ENCODE data around the gene PPP2R2C. TPM values are rescaled to one million over a fixed set of nuclear protein-coding genes. Genes with fewer than 3 reads are reported as not detected.

The PPP2R2C gene
- total and polyA plus RNA-seq, 2 donors = 5.4 to 6.4 TPM

DNA sequence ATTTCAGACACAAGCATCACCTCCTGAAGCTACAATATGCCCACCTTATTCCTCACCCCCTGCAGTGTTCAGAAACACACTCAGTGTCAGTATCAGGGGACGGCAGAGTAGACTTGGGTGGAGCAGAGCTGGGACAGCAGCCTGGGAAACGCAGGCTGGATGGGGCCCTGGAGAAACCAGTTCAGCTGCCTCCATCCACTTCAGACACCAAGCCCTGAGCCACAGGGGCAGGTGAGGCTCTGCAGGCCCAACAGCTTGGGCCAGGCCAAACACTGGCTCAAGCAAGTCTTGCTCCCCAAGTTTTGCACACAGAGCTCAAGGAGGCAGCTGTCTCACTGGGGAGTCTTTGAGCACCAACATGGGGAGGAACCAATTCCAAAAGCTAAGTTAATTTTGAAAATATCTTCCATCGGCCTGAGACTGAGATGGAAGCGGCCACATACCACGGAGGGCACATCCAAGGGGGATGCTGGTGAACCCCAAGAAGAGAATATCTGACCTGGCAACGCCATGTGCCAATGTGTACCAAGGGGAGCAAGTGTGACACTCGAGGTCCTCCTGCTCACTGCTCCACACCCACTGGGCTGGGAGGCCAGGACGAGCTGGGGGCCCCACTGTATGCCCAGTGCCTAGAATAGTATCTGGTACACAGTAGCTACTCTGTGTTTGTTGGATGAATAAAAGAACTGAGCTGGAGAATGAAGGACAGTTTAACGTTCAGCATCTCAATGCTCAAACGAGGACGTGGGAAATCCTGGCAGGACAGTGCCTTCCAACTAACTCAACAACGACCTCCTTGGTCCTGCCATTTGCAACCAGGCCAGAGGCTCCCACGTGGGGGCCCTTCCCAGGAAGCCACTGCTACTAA, 45.6 kb downstream of the PPP2R2C start:
- H3K27me3 ChIP-seq (ENCODE audit: control insufficient read depth in 2 of 2, insufficient read depth in 1 of 2, low read length in 1 of 2) = no peaks in the 10 kb centered on the region
- no peak overlapping the region for H3K27ac ChIP-seq (ENCODE audit: low read depth in 1 of 2, low read length in 1 of 2)
- H3K36me3 ChIP-seq (ENCODE audit: control insufficient read depth in 2 of 2, insufficient read depth in 2 of 2, low read length in 1 of 2) = no peaks in the 10 kb centered on the region
- H3K4me3 ChIP-seq (ENCODE audit: low read length in 2 of 2) = no peak overlapping the region
- no peaks in the 10 kb centered on the region for H3K9me3 ChIP-seq (ENCODE audit: control insufficient read depth in 2 of 2, insufficient read depth in 1 of 2, low read length in 1 of 2)
- 74% methylated on average over 13 of the region's 13 CpGs for WGBS
- H3K4me1 ChIP-seq (ENCODE audit: control insufficient read depth in 2 of 2, insufficient read depth in 2 of 2, low read length in 2 of 2) = no peaks in the 10 kb centered on the region
- no peak for DNase-seq (ENCODE audit: low read depth in 6 of 9, low spot score in 9 of 9)

DNA sequence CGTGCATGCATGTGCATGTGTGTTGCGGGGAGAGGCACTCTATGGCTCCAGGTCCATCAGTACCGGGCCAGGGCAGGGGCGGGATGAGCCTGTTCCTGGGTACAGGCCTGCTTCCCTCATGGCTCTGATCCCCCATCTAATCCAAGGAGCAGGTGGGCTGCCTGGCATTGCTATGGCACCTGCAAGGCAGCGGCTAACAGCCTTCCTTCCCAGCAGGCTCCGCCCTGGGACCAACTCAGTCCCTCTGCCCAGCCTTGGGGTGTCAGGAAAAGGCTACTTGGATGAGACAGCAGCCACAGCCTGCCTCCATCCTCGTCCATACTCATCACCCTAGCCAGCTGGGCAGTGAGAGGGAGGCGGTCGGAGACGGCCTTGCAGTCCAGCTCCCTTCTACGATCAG, 46.5 kb downstream of the PPP2R2C start:
- Histone ChIP-seq H3K27ac (ENCODE audit: low read depth in 1 of 2, low read length in 1 of 2) (no peak overlapping the region), H3K27me3 (ENCODE audit: control insufficient read depth in 2 of 2, insufficient read depth in 1 of 2, low read length in 1 of 2) (no peaks in the 10 kb centered on the region), H3K4me3 (ENCODE audit: low read length in 2 of 2) (no peak overlapping the region), H3K4me1 (ENCODE audit: control insufficient read depth in 2 of 2, insufficient read depth in 2 of 2, low read length in 2 of 2) (no peaks in the 10 kb centered on the region), H3K9me3 (ENCODE audit: control insufficient read depth in 2 of 2, insufficient read depth in 1 of 2, low read length in 1 of 2) (no peaks in the 10 kb centered on the region), H3K36me3 (ENCODE audit: control insufficient read depth in 2 of 2, insufficient read depth in 2 of 2, low read length in 1 of 2) (no peaks in the 10 kb centered on the region)
- no peak for DNase-seq (ENCODE audit: low read depth in 6 of 9, low spot score in 9 of 9)
- WGBS = 87% methylated on average over 11 of the region's 11 CpGs

DNA sequence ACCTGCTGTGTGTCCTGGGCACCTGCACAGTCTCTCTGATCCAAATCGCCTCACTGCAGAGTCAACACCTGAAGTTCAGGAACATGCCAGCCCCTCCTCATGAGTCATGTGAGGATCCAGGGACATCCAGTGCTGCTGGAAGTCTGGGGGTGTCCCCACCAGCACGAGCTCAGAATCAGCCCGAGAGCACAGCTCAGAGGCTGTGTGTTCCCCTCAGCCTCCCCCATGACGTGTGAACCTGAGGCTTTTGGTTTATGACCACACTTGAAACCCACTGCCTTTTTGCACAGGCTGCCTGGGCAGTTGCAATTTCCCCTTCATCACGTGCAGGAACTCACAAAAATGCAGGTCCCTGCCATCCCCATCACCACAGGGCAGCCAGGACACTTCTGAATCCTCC, 47.1 kb downstream of the PPP2R2C start:
- no peak overlapping the region for H3K27ac ChIP-seq (ENCODE audit: low read depth in 1 of 2, low read length in 1 of 2)
- no peaks in the 10 kb centered on the region for H3K27me3 ChIP-seq (ENCODE audit: control insufficient read depth in 2 of 2, insufficient read depth in 1 of 2, low read length in 1 of 2)
- no peaks in the 10 kb centered on the region for H3K36me3 ChIP-seq (ENCODE audit: control insufficient read depth in 2 of 2, insufficient read depth in 2 of 2, low read length in 1 of 2)
- DNase-seq (ENCODE audit: low read depth in 6 of 9, low spot score in 9 of 9) = no peak
- 56% methylated on average over 5 of the region's 5 CpGs for WGBS
- no peaks in the 10 kb centered on the region for H3K4me1 ChIP-seq (ENCODE audit: control insufficient read depth in 2 of 2, insufficient read depth in 2 of 2, low read length in 2 of 2)
- no peaks in the 10 kb centered on the region for H3K9me3 ChIP-seq (ENCODE audit: control insufficient read depth in 2 of 2, insufficient read depth in 1 of 2, low read length in 1 of 2)
- no peak overlapping the region for H3K4me3 ChIP-seq (ENCODE audit: low read length in 2 of 2)

DNA sequence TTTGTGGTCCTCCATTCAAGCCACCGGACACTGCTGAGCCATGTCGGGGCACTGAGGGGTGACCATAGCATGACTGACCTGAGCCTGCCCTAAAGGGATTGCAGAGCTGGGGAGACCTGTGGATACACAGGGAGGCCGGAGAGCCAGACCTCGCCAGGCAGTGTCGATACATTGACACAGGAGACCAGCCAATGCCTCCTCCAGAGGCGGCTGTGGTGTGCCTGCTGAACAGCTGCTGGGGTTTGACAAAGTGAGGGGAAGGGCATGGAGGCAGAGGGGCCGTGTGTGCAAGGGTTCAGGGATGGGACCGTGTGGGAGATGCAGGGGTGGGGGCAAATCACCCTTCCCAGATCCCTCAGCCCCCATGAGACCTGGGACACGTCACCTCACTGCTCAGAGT, 48.0 kb downstream of the PPP2R2C start:
- no peaks in the 10 kb centered on the region for H3K9me3 ChIP-seq (ENCODE audit: control insufficient read depth in 2 of 2, insufficient read depth in 1 of 2, low read length in 1 of 2)
- H3K27me3 ChIP-seq (ENCODE audit: control insufficient read depth in 2 of 2, insufficient read depth in 1 of 2, low read length in 1 of 2) = no peaks in the 10 kb centered on the region
- no peaks in the 10 kb centered on the region for H3K36me3 ChIP-seq (ENCODE audit: control insufficient read depth in 2 of 2, insufficient read depth in 2 of 2, low read length in 1 of 2)
- no peak overlapping the region for H3K27ac ChIP-seq (ENCODE audit: low read depth in 1 of 2, low read length in 1 of 2)
- no peak for DNase-seq (ENCODE audit: low read depth in 6 of 9, low spot score in 9 of 9)
- no peak overlapping the region for H3K4me3 ChIP-seq (ENCODE audit: low read length in 2 of 2)
- 83% methylated on average over 9 of the region's 9 CpGs for WGBS
- H3K4me1 ChIP-seq (ENCODE audit: control insufficient read depth in 2 of 2, insufficient read depth in 2 of 2, low read length in 2 of 2) = no peaks in the 10 kb centered on the region

DNA sequence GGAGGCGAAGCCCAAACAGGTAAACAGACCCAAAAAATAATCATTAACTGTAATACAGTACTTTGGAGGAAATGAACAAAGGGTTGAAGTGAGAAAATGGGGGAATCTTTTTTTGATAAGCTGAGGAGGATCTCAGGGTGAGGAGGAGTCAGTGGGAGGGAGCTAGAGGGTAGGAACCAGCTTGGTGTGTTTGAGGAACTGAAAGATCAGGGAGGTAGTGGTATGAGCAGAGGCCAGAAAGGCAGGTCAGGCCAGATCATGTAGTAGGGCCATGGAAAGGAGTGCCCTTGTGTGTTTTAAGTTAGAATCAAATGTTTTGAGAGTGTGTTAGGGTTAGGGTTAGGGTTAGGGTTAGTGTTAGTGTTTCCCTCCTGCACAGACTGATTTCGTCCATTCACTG, 48.8 kb downstream of the PPP2R2C start:
- Histone ChIP-seq H3K27ac (ENCODE audit: low read depth in 1 of 2, low read length in 1 of 2) (no peak overlapping the region), H3K36me3 (ENCODE audit: control insufficient read depth in 2 of 2, insufficient read depth in 2 of 2, low read length in 1 of 2) (no peaks in the 10 kb centered on the region), H3K27me3 (ENCODE audit: control insufficient read depth in 2 of 2, insufficient read depth in 1 of 2, low read length in 1 of 2) (no peaks in the 10 kb centered on the region), H3K4me3 (ENCODE audit: low read length in 2 of 2) (no peak overlapping the region), H3K4me1 (ENCODE audit: control insufficient read depth in 2 of 2, insufficient read depth in 2 of 2, low read length in 2 of 2) (no peaks in the 10 kb centered on the region), H3K9me3 (ENCODE audit: control insufficient read depth in 2 of 2, insufficient read depth in 1 of 2, low read length in 1 of 2) (no peaks in the 10 kb centered on the region)
- 89% methylated on average over 2 of the region's 2 CpGs for WGBS
- DNase-seq (ENCODE audit: low read depth in 6 of 9, low spot score in 9 of 9) = no peak

DNA sequence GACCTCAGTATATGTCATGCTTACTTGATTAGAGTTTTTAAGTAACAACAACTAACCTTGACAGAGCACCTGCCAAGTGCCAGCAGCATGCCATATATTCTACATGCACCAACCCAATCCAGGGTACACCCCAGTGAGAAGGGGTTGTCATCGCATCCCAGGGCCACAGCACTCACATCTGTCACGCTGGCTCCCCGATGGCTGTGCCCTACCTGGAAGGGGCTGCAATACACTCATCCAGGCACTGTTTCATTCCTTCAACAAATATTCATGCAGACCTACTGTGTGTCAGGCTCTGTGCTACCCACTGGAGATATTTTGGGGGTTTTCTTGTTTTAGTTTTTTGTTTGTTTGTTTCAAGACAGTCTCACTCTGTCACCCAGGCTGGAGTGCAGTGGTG, 49.5 kb downstream of the PPP2R2C start:
- WGBS = 95% methylated on average over 3 of the region's 3 CpGs
- Histone ChIP-seq H3K4me1 (ENCODE audit: control insufficient read depth in 2 of 2, insufficient read depth in 2 of 2, low read length in 2 of 2) (no peaks in the 10 kb centered on the region), H3K27me3 (ENCODE audit: control insufficient read depth in 2 of 2, insufficient read depth in 1 of 2, low read length in 1 of 2) (no peaks in the 10 kb centered on the region), H3K9me3 (ENCODE audit: control insufficient read depth in 2 of 2, insufficient read depth in 1 of 2, low read length in 1 of 2) (no peaks in the 10 kb centered on the region), H3K36me3 (ENCODE audit: control insufficient read depth in 2 of 2, insufficient read depth in 2 of 2, low read length in 1 of 2) (no peaks in the 10 kb centered on the region), H3K4me3 (ENCODE audit: low read length in 2 of 2) (no peak overlapping the region), H3K27ac (ENCODE audit: low read depth in 1 of 2, low read length in 1 of 2) (no peak overlapping the region)
- no peak for DNase-seq (ENCODE audit: low read depth in 6 of 9, low spot score in 9 of 9)

DNA sequence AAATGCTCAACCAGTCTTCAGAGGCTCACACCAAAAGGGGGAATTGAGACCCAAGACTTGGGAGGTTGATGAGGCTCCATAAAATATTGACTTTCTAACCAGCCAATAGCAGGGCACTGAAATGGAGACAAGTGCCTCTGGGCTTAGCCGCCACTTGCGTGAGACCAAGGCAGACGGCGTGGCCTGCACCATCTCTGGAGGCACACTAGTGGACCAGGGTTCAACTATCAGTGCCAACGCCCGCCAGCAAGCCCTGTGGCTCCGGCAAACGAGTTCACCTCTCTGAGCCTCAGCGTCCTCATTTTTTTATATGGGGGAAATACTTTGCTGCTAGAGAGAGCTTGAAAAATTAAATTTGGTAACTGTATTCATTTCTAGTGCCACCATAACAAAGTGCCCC, 50.3 kb downstream of the PPP2R2C start:
- WGBS = 94% methylated on average over 9 of the region's 9 CpGs
- no peak overlapping the region for H3K4me3 ChIP-seq (ENCODE audit: low read length in 2 of 2)
- H3K9me3 ChIP-seq (ENCODE audit: control insufficient read depth in 2 of 2, insufficient read depth in 1 of 2, low read length in 1 of 2) = no peaks in the 10 kb centered on the region
- no peaks in the 10 kb centered on the region for H3K4me1 ChIP-seq (ENCODE audit: control insufficient read depth in 2 of 2, insufficient read depth in 2 of 2, low read length in 2 of 2)
- H3K36me3 ChIP-seq (ENCODE audit: control insufficient read depth in 2 of 2, insufficient read depth in 2 of 2, low read length in 1 of 2) = no peaks in the 10 kb centered on the region
- no peaks in the 10 kb centered on the region for H3K27me3 ChIP-seq (ENCODE audit: control insufficient read depth in 2 of 2, insufficient read depth in 1 of 2, low read length in 1 of 2)
- no peak for DNase-seq (ENCODE audit: low read depth in 6 of 9, low spot score in 9 of 9)
- H3K27ac ChIP-seq (ENCODE audit: low read depth in 1 of 2, low read length in 1 of 2) = no peak overlapping the region

DNA sequence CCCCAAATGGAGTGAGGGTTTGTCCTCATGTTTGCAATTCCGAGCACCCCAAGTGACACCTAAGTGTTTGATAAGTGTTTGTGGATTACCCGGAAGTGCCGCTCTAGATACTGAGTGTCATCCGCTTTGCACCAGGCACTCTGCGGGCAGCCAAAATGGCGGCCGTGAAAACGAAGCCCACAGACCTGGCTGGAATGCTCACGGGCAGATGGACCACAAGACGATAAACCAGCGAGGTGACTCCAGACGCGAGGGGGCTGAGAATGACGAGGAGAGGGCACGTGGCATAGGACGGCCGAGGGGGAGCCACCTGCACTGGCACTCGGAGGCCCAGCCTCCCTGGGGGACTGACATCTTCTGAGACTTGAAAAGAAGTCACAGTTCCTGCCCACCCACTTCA, 51.0 kb downstream of the PPP2R2C start:
- Histone ChIP-seq H3K9me3 (ENCODE audit: control insufficient read depth in 2 of 2, insufficient read depth in 1 of 2, low read length in 1 of 2) (no peaks in the 10 kb centered on the region), H3K4me3 (ENCODE audit: low read length in 2 of 2) (no peak overlapping the region), H3K27ac (ENCODE audit: low read depth in 1 of 2, low read length in 1 of 2) (no peak overlapping the region), H3K36me3 (ENCODE audit: control insufficient read depth in 2 of 2, insufficient read depth in 2 of 2, low read length in 1 of 2) (no peaks in the 10 kb centered on the region), H3K27me3 (ENCODE audit: control insufficient read depth in 2 of 2, insufficient read depth in 1 of 2, low read length in 1 of 2) (no peaks in the 10 kb centered on the region), H3K4me1 (ENCODE audit: control insufficient read depth in 2 of 2, insufficient read depth in 2 of 2, low read length in 2 of 2) (no peaks in the 10 kb centered on the region)
- DNase-seq (ENCODE audit: low read depth in 6 of 9, low spot score in 9 of 9) = no peak
- 96% methylated on average over 18 of the region's 18 CpGs for WGBS

DNA sequence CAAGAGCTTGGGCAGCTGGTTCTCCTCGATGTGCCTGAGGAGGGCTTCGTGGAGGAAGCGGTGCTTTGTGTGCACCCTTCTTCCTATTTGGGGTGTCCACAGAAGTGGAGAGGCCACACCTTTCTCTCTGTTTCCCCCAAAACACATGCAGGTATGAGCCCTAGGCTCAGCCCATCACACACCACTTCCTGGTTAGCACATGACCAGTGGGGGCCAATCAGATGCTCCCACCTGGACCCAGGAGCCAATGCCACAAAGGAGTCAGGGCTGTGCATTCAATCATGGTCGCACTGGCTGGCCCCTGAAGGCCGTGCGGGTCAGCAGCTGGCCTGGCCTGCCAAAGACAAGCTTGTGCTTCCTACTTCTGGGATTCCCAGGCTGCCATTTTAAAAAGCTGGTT, 51.4 kb downstream of the PPP2R2C start:
- H3K9me3 ChIP-seq (ENCODE audit: control insufficient read depth in 2 of 2, insufficient read depth in 1 of 2, low read length in 1 of 2) = no peaks in the 10 kb centered on the region
- no peak overlapping the region for H3K4me3 ChIP-seq (ENCODE audit: low read length in 2 of 2)
- 95% methylated on average over 6 of the region's 6 CpGs for WGBS
- no peak overlapping the region for H3K27ac ChIP-seq (ENCODE audit: low read depth in 1 of 2, low read length in 1 of 2)
- H3K27me3 ChIP-seq (ENCODE audit: control insufficient read depth in 2 of 2, insufficient read depth in 1 of 2, low read length in 1 of 2) = no peaks in the 10 kb centered on the region
- DNase-seq (ENCODE audit: low read depth in 6 of 9, low spot score in 9 of 9) = no peak
- H3K4me1 ChIP-seq (ENCODE audit: control insufficient read depth in 2 of 2, insufficient read depth in 2 of 2, low read length in 2 of 2) = no peaks in the 10 kb centered on the region
- no peaks in the 10 kb centered on the region for H3K36me3 ChIP-seq (ENCODE audit: control insufficient read depth in 2 of 2, insufficient read depth in 2 of 2, low read length in 1 of 2)

Data from thymus (tissue), 11 donors.